ENCODE data around the gene OR6C74.

GRCh38 chr12:55226523-55226922, 17.9 kb upstream of the OR6C74 start:
- TF ChIP-seq RFX5 (IDR thresholded peaks at IDR 0.05), result no peak
- no peak for TF ChIP-seq USF2 (IDR thresholded peaks at IDR 0.05)
- no peak for TF ChIP-seq EP300 (IDR thresholded peaks at IDR 0.05)
- no peak for TF ChIP-seq CTCF (IDR thresholded peaks at IDR 0.05)
